SK-N-SH (cell line): ENCODE results near the gene FOXA1.

Experiments
- POLR2AphosphoS5 ChIP-seq: IDR thresholded peaks from 2 replicates; pipeline ENCODE4 v1.6.1; 2012; ENCODE audit warnings: low read depth, low read length
- RCOR1 ChIP-seq: fragments of 150-350 bp; IDR thresholded peaks from 2 replicates; pipeline ENCODE4 v1.6.1; 2017; ENCODE audit warnings: antibody characterized with exemption, low read length

GRCh38 chr14:37597914-37598746, 3.1 kb upstream of the FOXA1 start:
- TF ChIP-seq RCOR1 (no peak), POLR2AphosphoS5 (no peak)
